Left ventricle myocardium inferior (tissue), 1 donor: Measurements from ENCODE around the gene NDUFB10. TPM values are rescaled to one million over a fixed set of nuclear protein-coding genes. Genes with fewer than 3 reads are reported as not detected.

Source experiments
- DNase-seq: peaks from one replicate; pipeline ENCODE4 v3.0.0-alpha.2; 2020
- H3K27ac ChIP-seq: fragments of 200-600 bp; replicated peaks from 2 replicates; pipeline ENCODE4 v1.8.0; 2021
- H3K27me3 ChIP-seq: fragments of 200-600 bp; 2 replicates; pipeline ENCODE4 v1.8.0; 2021; ENCODE audit warnings: low read depth
- H3K36me3 ChIP-seq: fragments of 200-600 bp; 2 replicates; pipeline ENCODE4 v1.8.0; 2021
- H3K4me1 ChIP-seq: fragments of 200-600 bp; 2 replicates; pipeline ENCODE4 v1.8.0; 2021
- H3K4me3 ChIP-seq: fragments of 200-600 bp; 2 replicates; pipeline ENCODE4 v1.8.0; 2021; ENCODE audit warnings: mild to moderate bottlenecking, moderate library complexity
- H3K9me3 ChIP-seq: fragments of 200-600 bp; replicated peaks from 2 replicates; pipeline ENCODE4 v1.8.0; 2021
- intact Hi-C: fragments of 100-400 bp; cut with micrococcal nuclease; formaldehyde crosslinking; loops from one replicate; pipeline ENCODE4 v1.11.0; 2022
- total RNA-seq: library from RNA; stranded (reverse); fragmentation: NEBNext Ultra II Directional; extraction: Animal tissue kit (Norgen Biotek cat#: 25700); gene quantifications from one replicate; pipeline ENCODE4 v1.2.1, GENCODE V29; 2021
- TF ChIP-seq, protein P1 (sequence below): fragments of 200-600 bp; IDR thresholded peaks from 2 replicates; pipeline ENCODE4 v1.8.0; 2021; ENCODE audit warnings: antibody characterized with exemption, mild to moderate bottlenecking, borderline replicate concordance
- donor health status: DM: no; HTN: yes; CAD: no; lungs with severe emphysema.

The NDUFB10 gene
- total RNA-seq, 1 donor from 2014 or later, result 601 TPM

DNA sequence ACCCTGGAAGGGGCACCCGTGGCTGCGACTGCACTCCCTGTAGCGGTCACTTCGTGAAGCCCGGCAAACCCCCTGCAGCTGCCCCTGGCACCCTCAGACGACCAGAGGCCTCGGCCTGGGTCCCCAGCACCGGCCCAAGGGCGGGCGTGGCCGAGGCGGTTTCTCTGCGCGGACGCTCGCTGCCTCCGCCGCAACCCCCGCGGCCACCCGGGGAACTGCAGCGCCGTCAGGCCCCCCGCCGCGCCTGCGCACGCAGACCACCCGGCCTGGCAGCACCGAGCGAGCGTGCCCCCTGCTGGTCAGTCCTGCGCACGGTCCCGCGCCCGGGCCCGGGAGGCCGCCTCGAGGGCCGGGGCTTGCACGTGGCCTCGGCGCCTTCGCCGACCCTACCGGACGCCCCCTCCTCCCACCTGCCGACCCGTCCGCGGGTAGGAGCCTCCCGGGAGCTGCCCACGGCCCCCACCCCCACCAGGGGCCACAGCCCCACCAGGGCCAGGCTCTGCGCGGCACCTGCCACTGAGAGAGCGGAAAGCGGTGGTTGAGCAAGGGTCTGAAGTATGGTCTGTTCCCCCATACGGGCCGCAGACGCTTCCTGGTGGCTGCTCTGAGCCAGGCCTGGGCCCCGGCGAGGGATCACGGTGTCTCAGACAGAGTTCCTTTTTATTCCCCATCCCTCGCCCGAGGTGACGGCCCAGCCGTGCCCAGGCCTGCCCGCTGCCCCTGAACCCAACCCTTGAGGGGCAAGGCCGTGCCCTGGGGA lies 29.6 kb upstream of the NDUFB10 start:
- intact Hi-C loops, result loop anchor here (10.0 kb wide), 1 partner anchor 65 kb away; no protein-coding TSS in a partner anchor
- peak overlapping the region; percentile 76 for H3K4me3 ChIP-seq
- no peaks in the 10 kb centered on the region for H3K36me3 ChIP-seq
- peaks cover 13% of the 10 kb centered on the region for H3K4me1 ChIP-seq
- H3K27me3 ChIP-seq, result peaks cover 14% of the 10 kb centered on the region
- TF ChIP-seq, protein P1, sequence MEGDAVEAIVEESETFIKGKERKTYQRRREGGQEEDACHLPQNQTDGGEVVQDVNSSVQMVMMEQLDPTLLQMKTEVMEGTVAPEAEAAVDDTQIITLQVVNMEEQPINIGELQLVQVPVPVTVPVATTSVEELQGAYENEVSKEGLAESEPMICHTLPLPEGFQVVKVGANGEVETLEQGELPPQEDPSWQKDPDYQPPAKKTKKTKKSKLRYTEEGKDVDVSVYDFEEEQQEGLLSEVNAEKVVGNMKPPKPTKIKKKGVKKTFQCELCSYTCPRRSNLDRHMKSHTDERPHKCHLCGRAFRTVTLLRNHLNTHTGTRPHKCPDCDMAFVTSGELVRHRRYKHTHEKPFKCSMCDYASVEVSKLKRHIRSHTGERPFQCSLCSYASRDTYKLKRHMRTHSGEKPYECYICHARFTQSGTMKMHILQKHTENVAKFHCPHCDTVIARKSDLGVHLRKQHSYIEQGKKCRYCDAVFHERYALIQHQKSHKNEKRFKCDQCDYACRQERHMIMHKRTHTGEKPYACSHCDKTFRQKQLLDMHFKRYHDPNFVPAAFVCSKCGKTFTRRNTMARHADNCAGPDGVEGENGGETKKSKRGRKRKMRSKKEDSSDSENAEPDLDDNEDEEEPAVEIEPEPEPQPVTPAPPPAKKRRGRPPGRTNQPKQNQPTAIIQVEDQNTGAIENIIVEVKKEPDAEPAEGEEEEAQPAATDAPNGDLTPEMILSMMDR, result peak; percentile 98
- H3K27ac ChIP-seq, result peak overlapping the region; percentile 85
- DNase-seq, result peak; percentile 93
- H3K9me3 ChIP-seq, result no peaks in the 10 kb centered on the region

DNA sequence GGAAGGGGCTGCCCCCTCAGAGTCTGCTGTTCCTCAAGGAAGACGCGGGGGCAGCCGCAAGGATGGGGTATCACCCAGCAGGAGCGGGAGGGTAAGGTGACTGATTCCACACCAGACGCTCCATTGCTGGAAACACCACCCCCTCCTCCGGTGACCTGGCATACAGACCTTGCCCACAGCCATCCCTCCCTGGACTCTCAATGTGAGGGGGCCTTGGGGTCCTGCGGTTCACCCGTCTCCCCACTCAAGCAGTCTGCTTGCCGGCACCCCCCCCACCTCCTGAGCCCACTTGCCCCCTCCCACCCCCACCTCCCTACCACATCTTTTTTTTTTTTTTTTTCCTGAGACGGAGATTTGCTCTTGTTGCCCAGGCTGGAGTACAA lies 29.0 kb upstream of the NDUFB10 start:
- Histone ChIP-seq H3K27me3 (peaks cover 8% of the 10 kb centered on the region), H3K36me3 (no peaks in the 10 kb centered on the region), H3K4me3 (no peak overlapping the region), H3K9me3 (no peaks in the 10 kb centered on the region), H3K27ac (no peak overlapping the region), H3K4me1 (peaks cover 13% of the 10 kb centered on the region)
- no peak for DNase-seq
- intact Hi-C loops, result no loop called here
- TF ChIP-seq, protein P1, result no peak

DNA sequence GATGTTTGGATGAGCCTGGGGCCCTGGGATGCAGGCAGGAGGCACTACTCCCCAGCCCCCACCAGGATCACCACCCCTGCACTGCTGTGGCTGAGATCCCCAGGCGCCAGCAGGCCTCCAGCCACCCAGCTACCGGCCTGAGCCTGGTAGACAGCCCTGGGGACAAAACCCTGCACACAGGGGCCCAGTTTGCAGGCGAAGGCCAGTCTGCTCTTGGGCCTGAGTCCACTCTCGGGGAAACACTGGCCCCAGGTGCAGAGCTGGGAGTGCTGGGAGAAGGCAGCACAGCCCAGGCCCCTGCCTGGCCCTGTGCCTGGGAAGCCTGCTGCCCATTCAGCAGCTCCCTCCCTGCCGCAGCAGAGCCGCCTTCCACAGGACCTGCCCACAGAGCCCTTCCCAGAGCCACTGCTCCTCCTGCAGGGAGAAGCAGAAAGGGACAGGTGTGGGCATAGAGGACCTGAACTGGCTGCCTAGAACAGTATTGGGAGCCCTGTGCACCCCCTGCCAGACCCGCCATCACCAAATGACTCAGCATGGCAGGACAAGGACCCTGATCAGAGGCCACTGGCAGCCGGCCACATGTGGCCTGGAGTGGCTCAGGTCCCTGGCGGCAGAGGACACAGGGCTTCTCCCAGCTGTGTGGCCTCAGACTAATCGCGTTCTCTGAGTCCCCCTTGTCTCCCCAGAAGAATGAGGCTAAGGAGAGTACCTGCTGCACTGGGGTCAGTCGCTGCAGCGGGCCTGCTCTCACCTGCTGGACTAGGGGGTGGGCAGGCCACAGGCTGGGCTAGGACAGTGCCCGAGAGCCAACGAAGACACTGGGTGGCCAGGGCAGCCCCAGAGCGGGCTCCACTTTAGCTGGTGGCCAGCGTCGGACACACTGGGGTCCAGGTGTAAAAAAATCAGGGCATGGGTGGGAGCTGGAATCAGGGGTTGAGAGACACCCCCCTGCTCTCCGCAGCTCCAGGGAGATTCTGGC lies 27.0 kb upstream of the NDUFB10 start:
- Histone ChIP-seq H3K36me3 (no peaks in the 10 kb centered on the region), H3K27me3 (no peaks in the 10 kb centered on the region), H3K9me3 (no peaks in the 10 kb centered on the region), H3K27ac (no peak overlapping the region), H3K4me3 (no peak overlapping the region), H3K4me1 (peaks cover 13% of the 10 kb centered on the region)
- intact Hi-C loops, result no loop called here
- no peak for DNase-seq
- TF ChIP-seq, protein P1, result peak; percentile 28

DNA sequence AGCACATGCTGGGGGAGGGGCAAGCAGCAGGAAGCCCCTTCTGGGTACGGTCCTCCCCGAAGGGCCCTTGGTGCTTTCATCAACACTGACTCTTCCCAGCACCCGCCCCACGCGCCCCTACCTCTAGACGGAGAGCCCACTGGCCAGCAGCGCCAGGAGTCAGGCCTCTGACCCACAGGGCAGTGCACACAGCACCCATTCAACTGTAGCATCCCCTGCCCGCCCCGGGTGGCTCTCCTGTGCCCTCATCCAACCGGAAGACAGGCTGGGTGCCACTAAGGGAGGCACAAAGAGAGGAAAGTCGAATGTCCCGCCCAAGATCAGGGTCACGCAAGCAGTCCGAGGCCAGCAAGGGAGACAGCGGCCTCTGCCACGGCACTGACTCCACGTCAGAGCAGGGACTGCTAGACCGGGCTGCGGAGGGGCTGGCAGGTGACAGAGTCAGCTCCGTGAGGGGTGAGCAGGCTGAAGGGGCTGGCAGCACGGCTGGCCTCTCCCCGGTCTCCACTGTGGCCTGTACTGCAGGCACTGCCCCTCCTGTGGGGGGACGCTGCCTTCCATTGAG lies 26.2 kb upstream of the NDUFB10 start:
- no peak for DNase-seq
- TF ChIP-seq, protein P1, result no peak
- Histone ChIP-seq H3K4me3 (no peak overlapping the region), H3K9me3 (no peaks in the 10 kb centered on the region), H3K27ac (no peak overlapping the region), H3K27me3 (no peaks in the 10 kb centered on the region), H3K4me1 (peaks cover 13% of the 10 kb centered on the region), H3K36me3 (peaks cover 8% of the 10 kb centered on the region)
- intact Hi-C loops, result no loop called here

DNA sequence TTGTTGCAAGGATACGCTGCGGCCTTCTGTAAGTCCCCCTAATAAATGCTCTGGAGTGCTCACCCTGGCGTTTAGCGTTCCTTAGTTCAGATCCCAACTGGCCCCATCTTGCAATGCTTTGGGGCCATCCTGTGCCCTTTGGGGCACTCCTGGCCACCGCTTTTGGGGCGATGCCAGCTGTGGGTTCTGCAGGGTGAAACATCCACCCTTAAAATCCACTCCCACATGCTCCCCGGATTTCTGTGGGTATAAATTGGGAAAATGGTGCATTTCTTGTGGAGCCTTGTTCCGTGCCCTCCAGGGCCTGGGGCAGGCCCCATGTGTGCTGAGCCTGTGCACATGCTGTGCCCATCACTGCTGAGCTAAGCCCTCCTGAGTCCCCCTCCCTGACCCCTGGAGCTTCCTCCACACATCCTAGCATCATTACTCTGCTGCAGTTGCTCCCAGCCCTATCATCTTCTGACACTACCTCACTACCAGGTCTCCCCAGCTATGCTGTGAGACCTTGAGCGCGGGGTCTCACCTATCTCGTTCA lies 22.3 kb upstream of the NDUFB10 start:
- Histone ChIP-seq H3K9me3 (no peaks in the 10 kb centered on the region), H3K4me3 (no peak overlapping the region), H3K36me3 (peaks cover 37% of the 10 kb centered on the region), H3K27ac (no peak overlapping the region), H3K4me1 (peaks cover 8% of the 10 kb centered on the region), H3K27me3 (no peaks in the 10 kb centered on the region)
- intact Hi-C loops, result no loop called here
- DNase-seq, result no peak
- TF ChIP-seq, protein P1, result no peak
